GM12875 (cell line): ENCODE measurements around the gene ZNF808.
A peak's percentile ranks its signal among the peaks of the same experiment; 100 is the strongest.
"Not testable (repeated sequence)": the region's sequence is repeated elsewhere in the genome, so short reads cannot be mapped to it uniquely, and the experiment has no call there.

Experiments used
- H3K4me3 ChIP-seq: one replicate; pipeline ENCODE4 v1.5.1; 2011; ENCODE audit warnings: low read depth, low read length, control low read depth
- TF ChIP-seq, protein P1 (sequence below): IDR thresholded peaks from 2 replicates; pipeline ENCODE4 v1.5.1; 2011; ENCODE audit warnings: low read depth, mild to moderate bottlenecking, control low read depth, inconsistent platforms, low read length, moderate library complexity, borderline replicate concordance; ENCODE audit not compliant: insufficient read depth

The ZNF808 gene

DNA sequence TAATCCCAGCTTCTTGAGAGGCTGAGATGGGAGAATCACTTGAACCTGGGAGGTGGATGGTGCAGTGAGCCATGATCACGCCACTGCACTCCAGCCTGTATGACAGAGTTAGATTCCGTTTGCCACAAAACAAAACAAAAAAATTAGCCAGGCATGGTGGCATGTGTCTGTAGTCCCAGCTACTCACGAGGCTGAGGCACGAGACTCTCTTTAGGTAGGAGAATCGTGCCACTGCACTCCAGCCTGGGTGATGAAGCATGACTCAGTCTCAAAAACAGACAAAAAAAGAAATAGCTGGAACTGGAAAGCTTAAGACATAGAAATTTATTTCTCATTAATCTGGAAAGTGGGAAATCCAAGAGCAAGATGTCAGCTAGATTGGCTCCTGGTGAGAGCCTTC lies 20.2 kb upstream of the ZNF808 start:
- no peak overlapping the region for H3K4me3 ChIP-seq
- TF ChIP-seq, protein P1, sequence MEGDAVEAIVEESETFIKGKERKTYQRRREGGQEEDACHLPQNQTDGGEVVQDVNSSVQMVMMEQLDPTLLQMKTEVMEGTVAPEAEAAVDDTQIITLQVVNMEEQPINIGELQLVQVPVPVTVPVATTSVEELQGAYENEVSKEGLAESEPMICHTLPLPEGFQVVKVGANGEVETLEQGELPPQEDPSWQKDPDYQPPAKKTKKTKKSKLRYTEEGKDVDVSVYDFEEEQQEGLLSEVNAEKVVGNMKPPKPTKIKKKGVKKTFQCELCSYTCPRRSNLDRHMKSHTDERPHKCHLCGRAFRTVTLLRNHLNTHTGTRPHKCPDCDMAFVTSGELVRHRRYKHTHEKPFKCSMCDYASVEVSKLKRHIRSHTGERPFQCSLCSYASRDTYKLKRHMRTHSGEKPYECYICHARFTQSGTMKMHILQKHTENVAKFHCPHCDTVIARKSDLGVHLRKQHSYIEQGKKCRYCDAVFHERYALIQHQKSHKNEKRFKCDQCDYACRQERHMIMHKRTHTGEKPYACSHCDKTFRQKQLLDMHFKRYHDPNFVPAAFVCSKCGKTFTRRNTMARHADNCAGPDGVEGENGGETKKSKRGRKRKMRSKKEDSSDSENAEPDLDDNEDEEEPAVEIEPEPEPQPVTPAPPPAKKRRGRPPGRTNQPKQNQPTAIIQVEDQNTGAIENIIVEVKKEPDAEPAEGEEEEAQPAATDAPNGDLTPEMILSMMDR: no peak

DNA sequence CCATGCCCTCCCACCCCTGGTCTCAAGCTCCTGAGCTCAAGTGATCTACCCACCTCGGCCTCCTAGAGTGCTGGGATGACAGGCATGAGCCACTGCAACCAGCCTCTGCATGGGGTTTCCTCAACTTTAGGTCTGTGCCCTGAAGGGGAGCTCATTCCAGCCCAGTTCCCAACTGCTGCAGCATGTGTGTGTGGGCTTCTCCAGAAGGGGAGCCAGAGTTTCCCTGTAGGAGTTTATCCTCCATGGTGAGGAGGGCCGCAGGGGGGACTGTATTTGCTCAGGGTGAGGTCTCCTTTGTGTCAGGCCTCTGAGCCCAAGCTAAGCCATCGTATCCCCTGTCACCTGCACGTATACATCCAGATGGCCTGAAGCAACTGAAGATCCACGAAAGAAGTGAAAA lies 11.3 kb upstream of the ZNF808 start:
- TF ChIP-seq, protein P1: no peak
- H3K4me3 ChIP-seq: no peak overlapping the region

DNA sequence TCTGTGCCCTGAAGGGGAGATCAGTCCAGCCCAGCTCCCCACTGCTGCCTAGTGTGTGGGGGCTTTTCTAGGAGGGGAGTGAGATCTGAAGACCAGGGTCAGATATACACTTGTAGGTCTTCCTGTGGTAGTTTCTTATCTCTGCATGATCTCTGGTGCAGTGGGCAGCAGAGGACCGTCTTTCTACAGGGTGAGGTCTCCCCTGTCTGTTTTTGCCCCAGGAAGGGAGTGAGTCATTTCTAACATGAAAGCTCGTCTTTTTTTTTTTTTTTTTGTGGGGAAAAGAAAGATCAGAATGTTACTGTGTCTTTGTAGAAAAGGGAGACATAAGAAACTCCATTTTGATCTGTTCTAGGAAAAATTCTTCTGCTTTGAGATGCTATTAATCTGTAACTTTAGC lies 8.8 kb upstream of the ZNF808 start:
- TF ChIP-seq, protein P1: no peak
- no peak overlapping the region for H3K4me3 ChIP-seq

DNA sequence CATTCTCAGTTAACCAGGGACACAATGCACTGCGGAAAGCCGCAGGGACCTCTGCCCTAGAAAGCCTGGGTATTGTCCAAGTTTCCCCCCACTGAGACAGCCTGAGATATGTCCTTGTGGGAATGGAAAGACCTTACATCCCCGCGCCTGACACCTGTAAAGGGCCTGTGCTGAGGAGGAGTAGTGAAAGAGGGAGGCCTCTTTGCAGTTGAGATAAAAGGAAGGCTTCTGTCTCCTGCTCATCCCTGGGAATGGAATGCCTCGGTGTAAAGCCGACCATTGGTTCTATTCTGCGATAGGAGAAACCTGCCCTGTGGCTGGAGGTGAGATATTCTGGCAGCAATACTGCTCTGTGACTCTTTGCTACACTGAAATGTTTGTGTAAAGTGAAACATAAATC lies 8.3 kb upstream of the ZNF808 start:
- not testable (repeated sequence) for H3K4me3 ChIP-seq

DNA sequence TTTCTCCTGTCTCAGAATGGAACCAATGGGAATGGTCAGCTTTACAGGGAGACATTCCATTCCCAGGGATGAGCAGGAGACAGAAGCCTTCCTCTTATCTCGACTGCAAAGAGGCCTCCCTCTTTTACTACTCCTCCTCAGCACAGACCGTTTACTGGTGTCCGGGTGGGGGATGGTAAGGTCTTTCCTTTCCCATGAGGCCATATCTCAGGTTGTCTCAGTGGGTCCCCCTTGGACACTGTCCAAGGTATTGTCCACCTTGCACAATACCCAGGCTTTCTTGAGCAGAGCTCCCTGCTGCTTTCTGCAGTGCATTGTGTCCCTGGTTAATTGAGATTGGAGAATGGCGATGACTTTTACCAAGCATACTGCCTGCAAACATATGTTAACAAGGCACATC lies 7.5 kb upstream of the ZNF808 start:
- TF ChIP-seq, protein P1: no peak
- H3K4me3 ChIP-seq: no peak overlapping the region

DNA sequence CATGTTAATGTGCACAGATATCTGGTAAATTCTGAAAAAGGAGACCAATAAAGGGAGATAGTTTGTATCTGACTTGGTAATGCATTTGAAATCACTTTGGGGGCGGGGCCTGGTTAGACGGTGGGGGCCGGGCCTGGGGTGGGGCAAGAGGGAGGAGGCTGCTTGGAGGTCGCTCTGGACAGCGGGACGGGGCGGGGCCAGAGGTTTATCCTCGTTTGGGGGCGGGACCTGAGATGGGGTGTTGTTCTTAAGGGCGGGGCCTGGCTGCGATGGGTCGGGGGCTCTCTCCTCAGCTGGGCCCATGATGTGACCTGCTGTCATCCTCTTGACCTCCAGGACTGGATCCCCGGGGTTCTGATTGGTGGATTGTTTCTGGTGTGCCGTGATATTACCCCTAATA lies 4.9 kb upstream of the ZNF808 start:
- TF ChIP-seq, protein P1: no peak
- H3K4me3 ChIP-seq: no peak overlapping the region

DNA sequence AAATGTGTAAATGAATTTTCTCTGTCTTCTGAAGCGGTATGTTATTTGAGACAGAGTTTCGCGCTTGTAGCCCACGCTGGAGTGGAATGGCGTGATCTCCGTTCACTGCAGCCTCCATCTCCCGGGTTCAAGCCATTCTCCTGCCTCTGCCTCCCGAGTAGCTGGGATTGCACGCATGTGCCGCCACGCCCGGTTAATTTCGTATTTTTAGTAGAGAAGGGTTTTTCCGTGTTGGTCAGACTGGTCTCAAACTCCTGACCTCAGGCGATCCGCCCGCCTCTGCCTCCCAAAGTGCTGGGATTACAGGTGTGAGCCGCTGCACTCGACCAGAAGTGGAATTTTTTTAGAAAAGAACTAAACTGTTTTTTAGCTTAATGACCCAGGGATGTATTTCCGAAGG lies 3.4 kb upstream of the ZNF808 start:
- TF ChIP-seq, protein P1: no peak
- no peak overlapping the region for H3K4me3 ChIP-seq

DNA sequence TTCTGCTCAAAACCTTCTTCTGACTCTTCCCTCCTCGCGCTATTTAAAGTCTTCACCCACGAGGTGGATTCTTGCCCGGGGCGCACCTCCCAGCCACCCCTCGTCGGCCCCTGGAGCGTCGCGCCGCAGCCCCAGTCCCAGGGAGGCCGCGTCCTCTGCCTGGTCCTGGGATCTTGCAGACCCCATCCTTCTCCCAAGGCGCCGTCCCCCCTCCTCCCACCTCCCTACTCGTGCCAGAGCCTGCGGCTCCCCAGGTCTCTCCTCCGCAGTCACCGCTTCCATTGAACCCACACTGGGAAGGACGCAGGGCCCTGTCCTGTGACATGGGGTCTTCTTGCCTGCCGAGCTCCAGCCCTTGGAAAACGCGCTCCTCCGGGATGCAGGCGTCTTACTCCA lies 486 bp downstream of the ZNF808 start:
- peak overlapping the region; percentile 89 for H3K4me3 ChIP-seq
- TF ChIP-seq, protein P1: no peak
